ENCODE measurements around the gene DPEP2.

Gene DPEP2

GRCh38 chr16:67946128-67946569 is 53.1 kb downstream of the DPEP2 start:
- Histone ChIP-seq H3K36me3 (ENCODE audit: control insufficient read depth, insufficient read depth, low read length) (peaks cover 60% of the 10 kb centered on the region), H3K9ac (ENCODE audit: low read depth, low read length) (no peak overlapping the region)

GRCh38 chr16:67945392-67945933 is 53.8 kb downstream of the DPEP2 start:
- H3K9me3 ChIP-seq (ENCODE audit: control insufficient read depth, insufficient read depth, low read length): no peaks in the 10 kb centered on the region
- no peaks in the 10 kb centered on the region for H3K27me3 ChIP-seq (ENCODE audit: control insufficient read depth, insufficient read depth, low read length)
- no peaks in the 10 kb centered on the region for H3K4me1 ChIP-seq (ENCODE audit: control insufficient read depth, insufficient read depth, low read length)
- peaks cover 54% of the 10 kb centered on the region for H3K36me3 ChIP-seq (ENCODE audit: control insufficient read depth, insufficient read depth, low read length)
- H3K4me3 ChIP-seq (ENCODE audit: low read depth, low read length): no peak overlapping the region
- H3K9ac ChIP-seq (ENCODE audit: low read depth, low read length): no peak overlapping the region

More at GRCh38 chr16:67946128-67946569, 53.1 kb downstream of the DPEP2 start:
- Histone ChIP-seq H3K27me3 (ENCODE audit: control insufficient read depth, insufficient read depth, low read length) (no peaks in the 10 kb centered on the region), H3K4me1 (ENCODE audit: control insufficient read depth, insufficient read depth, low read length) (no peaks in the 10 kb centered on the region), H3K9me3 (ENCODE audit: control insufficient read depth, insufficient read depth, low read length) (no peaks in the 10 kb centered on the region), H3K4me3 (ENCODE audit: low read depth, low read length) (no peak overlapping the region)

GRCh38 chr16:67944690-67945391 is 54.4 kb downstream of the DPEP2 start:
- no peak overlapping the region for H3K9ac ChIP-seq (ENCODE audit: low read depth, low read length)
- no peaks in the 10 kb centered on the region for H3K4me1 ChIP-seq (ENCODE audit: control insufficient read depth, insufficient read depth, low read length)
- H3K9me3 ChIP-seq (ENCODE audit: control insufficient read depth, insufficient read depth, low read length): no peaks in the 10 kb centered on the region
- H3K36me3 ChIP-seq (ENCODE audit: control insufficient read depth, insufficient read depth, low read length): peaks cover 47% of the 10 kb centered on the region
- no peaks in the 10 kb centered on the region for H3K27me3 ChIP-seq (ENCODE audit: control insufficient read depth, insufficient read depth, low read length)
- no peak overlapping the region for H3K4me3 ChIP-seq (ENCODE audit: low read depth, low read length)

GRCh38 chr16:67943619-67944504 is 55.4 kb downstream of the DPEP2 start, which contains the start of gene LCAT:
LCAT (minus strand) TSS chr16:67944120; CDS start chr16:67944101, 19 bp downstream.
- no peaks in the 10 kb centered on the region for H3K4me1 ChIP-seq (ENCODE audit: control insufficient read depth, insufficient read depth, low read length)
- no peak within 1 kb of the TSS for H3K9ac ChIP-seq (ENCODE audit: low read depth, low read length)
- H3K36me3 ChIP-seq (ENCODE audit: control insufficient read depth, insufficient read depth, low read length): peaks cover 44% of the 10 kb centered on the region

GRCh38 chr16:67943256-67943618 is 56.0 kb downstream of the DPEP2 start:
- Histone ChIP-seq H3K36me3 (ENCODE audit: control insufficient read depth, insufficient read depth, low read length) (peaks cover 41% of the 10 kb centered on the region), H3K9ac (ENCODE audit: low read depth, low read length) (no peak overlapping the region), H3K4me3 (ENCODE audit: low read depth, low read length) (no peak overlapping the region), H3K9me3 (ENCODE audit: control insufficient read depth, insufficient read depth, low read length) (no peaks in the 10 kb centered on the region), H3K4me1 (ENCODE audit: control insufficient read depth, insufficient read depth, low read length) (no peaks in the 10 kb centered on the region), H3K27me3 (ENCODE audit: control insufficient read depth, insufficient read depth, low read length) (no peaks in the 10 kb centered on the region)

More at GRCh38 chr16:67943619-67944504, 55.4 kb downstream of the DPEP2 start, which contains the start of gene LCAT:
- H3K4me3 ChIP-seq (ENCODE audit: low read depth, low read length): no peak within 1 kb of the TSS
- H3K27me3 ChIP-seq (ENCODE audit: control insufficient read depth, insufficient read depth, low read length): no peaks in the 10 kb centered on the region
- H3K9me3 ChIP-seq (ENCODE audit: control insufficient read depth, insufficient read depth, low read length): no peaks in the 10 kb centered on the region

- H3K27me3 ChIP-seq (ENCODE audit: control insufficient read depth, insufficient read depth, low read length): no peaks in the 10 kb centered on the region
- H3K4me3 ChIP-seq (ENCODE audit: low read depth, low read length): no peak overlapping the region
- no peaks in the 10 kb centered on the region for H3K4me1 ChIP-seq (ENCODE audit: control insufficient read depth, insufficient read depth, low read length)
- H3K9ac ChIP-seq (ENCODE audit: low read depth, low read length): no peak overlapping the region
- H3K36me3 ChIP-seq (ENCODE audit: control insufficient read depth, insufficient read depth, low read length): peaks cover 35% of the 10 kb centered on the region
- H3K9me3 ChIP-seq (ENCODE audit: control insufficient read depth, insufficient read depth, low read length): no peaks in the 10 kb centered on the region
Observed at GRCh38 chr16:67942510-67943255, 56.6 kb downstream of the DPEP2 start.

GRCh38 chr16:67942200-67942509 is 57.1 kb downstream of the DPEP2 start:
- Histone ChIP-seq H3K4me1 (ENCODE audit: control insufficient read depth, insufficient read depth, low read length) (peaks cover 1% of the 10 kb centered on the region), H3K9ac (ENCODE audit: low read depth, low read length) (no peak overlapping the region), H3K27me3 (ENCODE audit: control insufficient read depth, insufficient read depth, low read length) (no peaks in the 10 kb centered on the region), H3K4me3 (ENCODE audit: low read depth, low read length) (no peak overlapping the region), H3K36me3 (ENCODE audit: control insufficient read depth, insufficient read depth, low read length) (peaks cover 30% of the 10 kb centered on the region), H3K9me3 (ENCODE audit: control insufficient read depth, insufficient read depth, low read length) (no peaks in the 10 kb centered on the region)

- Histone ChIP-seq H3K4me1 (ENCODE audit: control insufficient read depth, insufficient read depth, low read length) (peaks cover 5% of the 10 kb centered on the region), H3K4me3 (ENCODE audit: low read depth, low read length) (no peak overlapping the region), H3K9me3 (ENCODE audit: control insufficient read depth, insufficient read depth, low read length) (no peaks in the 10 kb centered on the region), H3K27me3 (ENCODE audit: control insufficient read depth, insufficient read depth, low read length) (no peaks in the 10 kb centered on the region), H3K36me3 (ENCODE audit: control insufficient read depth, insufficient read depth, low read length) (peaks cover 25% of the 10 kb centered on the region), H3K9ac (ENCODE audit: low read depth, low read length) (no peak overlapping the region)
Observed at GRCh38 chr16:67941469-67942199, 57.6 kb downstream of the DPEP2 start.

GRCh38 chr16:67940446-67941089 is 58.7 kb downstream of the DPEP2 start:
- Histone ChIP-seq H3K4me1 (ENCODE audit: control insufficient read depth, insufficient read depth, low read length) (peaks cover 5% of the 10 kb centered on the region), H3K4me3 (ENCODE audit: low read depth, low read length) (no peak overlapping the region), H3K9ac (ENCODE audit: low read depth, low read length) (no peak overlapping the region), H3K36me3 (ENCODE audit: control insufficient read depth, insufficient read depth, low read length) (peaks cover 20% of the 10 kb centered on the region), H3K27me3 (ENCODE audit: control insufficient read depth, insufficient read depth, low read length) (no peaks in the 10 kb centered on the region), H3K9me3 (ENCODE audit: control insufficient read depth, insufficient read depth, low read length) (no peaks in the 10 kb centered on the region)

GRCh38 chr16:67939507-67940445 is 59.5 kb downstream of the DPEP2 start:
- Histone ChIP-seq H3K9me3 (ENCODE audit: control insufficient read depth, insufficient read depth, low read length) (no peaks in the 10 kb centered on the region), H3K4me3 (ENCODE audit: low read depth, low read length) (no peak overlapping the region), H3K36me3 (ENCODE audit: control insufficient read depth, insufficient read depth, low read length) (peaks cover 12% of the 10 kb centered on the region), H3K4me1 (ENCODE audit: control insufficient read depth, insufficient read depth, low read length) (peaks cover 5% of the 10 kb centered on the region), H3K27me3 (ENCODE audit: control insufficient read depth, insufficient read depth, low read length) (no peaks in the 10 kb centered on the region), H3K9ac (ENCODE audit: low read depth, low read length) (no peak overlapping the region)

All from iPS-15b (cell line).